ENCODE data around the gene PNKP. TPM values are rescaled to one million over a fixed set of nuclear protein-coding genes. Genes with fewer than 3 reads are reported as not detected.

The PNKP gene
- total and polyA plus RNA-seq, 5 donors = 38.6 to 144 (median 40.8) TPM

- Histone ChIP-seq H3K27me3 (ENCODE audit: control insufficient read depth, insufficient read depth) (no peaks in the 10 kb centered on the region), H3K4me1 (ENCODE audit: control insufficient read depth, insufficient read depth, low read length) (no peaks in the 10 kb centered on the region), H3K9me3 (ENCODE audit: control insufficient read depth, low read length) (no peaks in the 10 kb centered on the region), H3K4me3 (ENCODE audit: low read length) (no peak overlapping the region), H3K27ac (ENCODE audit: low read length) (no peak overlapping the region)
- DNase-seq (peak; percentile 83 to 91 (median 91)), ATAC-seq (peak; percentile 55 to 71)
- intact Hi-C loops (cut with DNase I) = no loop called here
- whole genome bisulfite sequencing = 22% methylated on average over 71 of the region's 71 CpGs
These were observed 22.4 kb upstream of the PNKP start for GRCh38 chr19:49889687-49890348.

GRCh38 chr19:49889038-49889686, 21.8 kb upstream of the PNKP start:
- DNase-seq (peak in 2 of 3 donors; percentile 61 to 68), ATAC-seq (no peak)
- H3K4me1 ChIP-seq (ENCODE audit: control insufficient read depth, insufficient read depth, low read length) = no peaks in the 10 kb centered on the region
- H3K4me3 ChIP-seq (ENCODE audit: low read length) = no peak overlapping the region
- no peak overlapping the region for H3K27ac ChIP-seq (ENCODE audit: low read length)
- 89% methylated on average over 23 of the region's 23 CpGs for WGBS
- no peaks in the 10 kb centered on the region for H3K27me3 ChIP-seq (ENCODE audit: control insufficient read depth, insufficient read depth)
- no peaks in the 10 kb centered on the region for H3K9me3 ChIP-seq (ENCODE audit: control insufficient read depth, low read length)
- intact Hi-C loops (cut with DNase I) = no loop called here

GRCh38 chr19:49888510-49888824, 21.1 kb upstream of the PNKP start:
- 90% methylated on average over 18 of the region's 18 CpGs for WGBS

GRCh38 chr19:49887665-49888509, 20.5 kb upstream of the PNKP start:
- H3K4me3 ChIP-seq (ENCODE audit: low read length) = no peak overlapping the region
- WGBS = 87% methylated on average over 54 of the region's 54 CpGs

More at GRCh38 chr19:49888510-49888824, 21.1 kb upstream of the PNKP start:
- no peak overlapping the region for H3K4me3 ChIP-seq (ENCODE audit: low read length)
- H3K9me3 ChIP-seq (ENCODE audit: control insufficient read depth, low read length) = no peaks in the 10 kb centered on the region
- no peaks in the 10 kb centered on the region for H3K4me1 ChIP-seq (ENCODE audit: control insufficient read depth, insufficient read depth, low read length)
- DNase-seq (peak in 2 of 3 donors; percentile 49 to 56), ATAC-seq (no peak)
- intact Hi-C loops (cut with DNase I) = no loop called here
- H3K27me3 ChIP-seq (ENCODE audit: control insufficient read depth, insufficient read depth) = no peaks in the 10 kb centered on the region
- H3K27ac ChIP-seq (ENCODE audit: low read length) = no peak overlapping the region

GRCh38 chr19:49887037-49887664, 19.8 kb upstream of the PNKP start:
- H3K9me3 ChIP-seq (ENCODE audit: control insufficient read depth, low read length) = no peaks in the 10 kb centered on the region
- ATAC-seq (no peak), DNase-seq (peak in 2 of 3 donors; percentile 38 to 70)
- H3K27ac ChIP-seq (ENCODE audit: low read length) = no peak overlapping the region
- no peaks in the 10 kb centered on the region for H3K4me1 ChIP-seq (ENCODE audit: control insufficient read depth, insufficient read depth, low read length)
- intact Hi-C loops (cut with DNase I) = no loop called here
- no peak overlapping the region for H3K4me3 ChIP-seq (ENCODE audit: low read length)
- 66% methylated on average over 23 of the region's 23 CpGs for WGBS
- no peaks in the 10 kb centered on the region for H3K27me3 ChIP-seq (ENCODE audit: control insufficient read depth, insufficient read depth)

More at GRCh38 chr19:49887665-49888509, 20.5 kb upstream of the PNKP start:
- no peak for ATAC-seq
- intact Hi-C loops (cut with DNase I) = no loop called here
- Histone ChIP-seq H3K4me1 (ENCODE audit: control insufficient read depth, insufficient read depth, low read length) (no peaks in the 10 kb centered on the region), H3K9me3 (ENCODE audit: control insufficient read depth, low read length) (no peaks in the 10 kb centered on the region), H3K27ac (ENCODE audit: low read length) (no peak overlapping the region), H3K27me3 (ENCODE audit: control insufficient read depth, insufficient read depth) (no peaks in the 10 kb centered on the region)
- peak in 2 of 3 donors; percentile 40 to 62 for DNase-seq

- H3K27ac ChIP-seq (ENCODE audit: low read length) = no peak overlapping the region
- intact Hi-C loops (cut with DNase I) = no loop called here
- no peak for ATAC-seq
- H3K27me3 ChIP-seq (ENCODE audit: control insufficient read depth, insufficient read depth) = no peaks in the 10 kb centered on the region
- DNase-seq = no peak
- H3K4me3 ChIP-seq (ENCODE audit: low read length) = no peak overlapping the region
- H3K4me1 ChIP-seq (ENCODE audit: control insufficient read depth, insufficient read depth, low read length) = no peaks in the 10 kb centered on the region
- no peaks in the 10 kb centered on the region for H3K9me3 ChIP-seq (ENCODE audit: control insufficient read depth, low read length)
- WGBS = 90% methylated on average over 3 of the region's 3 CpGs
These were observed 17.4 kb upstream of the PNKP start for GRCh38 chr19:49884760-49885159.

GRCh38 chr19:49884109-49884508, 16.7 kb upstream of the PNKP start:
- Histone ChIP-seq H3K27ac (ENCODE audit: low read length) (no peak overlapping the region), H3K27me3 (ENCODE audit: control insufficient read depth, insufficient read depth) (no peaks in the 10 kb centered on the region), H3K4me1 (ENCODE audit: control insufficient read depth, insufficient read depth, low read length) (no peaks in the 10 kb centered on the region), H3K9me3 (ENCODE audit: control insufficient read depth, low read length) (no peaks in the 10 kb centered on the region), H3K4me3 (ENCODE audit: low read length) (no peak overlapping the region)
- ATAC-seq (no peak), DNase-seq (peak in 2 of 3 donors; percentile 43 to 60)
- intact Hi-C loops (cut with DNase I) = no loop called here
- 94% methylated on average over 18 of the region's 18 CpGs for WGBS

- no peak for ATAC-seq
- no peaks in the 10 kb centered on the region for H3K27me3 ChIP-seq (ENCODE audit: control insufficient read depth, insufficient read depth)
- DNase-seq = no peak
- H3K9me3 ChIP-seq (ENCODE audit: control insufficient read depth, low read length) = no peaks in the 10 kb centered on the region
- no peak overlapping the region for H3K4me3 ChIP-seq (ENCODE audit: low read length)
- H3K4me1 ChIP-seq (ENCODE audit: control insufficient read depth, insufficient read depth, low read length) = no peaks in the 10 kb centered on the region
- WGBS = 99% methylated on average over 5 of the region's 5 CpGs
- no peak overlapping the region for H3K27ac ChIP-seq (ENCODE audit: low read length)
- intact Hi-C loops (cut with DNase I) = no loop called here
These were observed 15.7 kb upstream of the PNKP start for GRCh38 chr19:49883094-49883493.

- 98% methylated on average over 14 of the region's 14 CpGs for WGBS
- no peaks in the 10 kb centered on the region for H3K4me1 ChIP-seq (ENCODE audit: control insufficient read depth, insufficient read depth, low read length)
- H3K9me3 ChIP-seq (ENCODE audit: control insufficient read depth, low read length) = no peaks in the 10 kb centered on the region
- no peak overlapping the region for H3K4me3 ChIP-seq (ENCODE audit: low read length)
- ATAC-seq (no peak), DNase-seq (peak in 1 of 3 donors; percentile 39)
- H3K27me3 ChIP-seq (ENCODE audit: control insufficient read depth, insufficient read depth) = no peaks in the 10 kb centered on the region
- intact Hi-C loops (cut with DNase I) = no loop called here
- no peak overlapping the region for H3K27ac ChIP-seq (ENCODE audit: low read length)
These were observed 15.3 kb upstream of the PNKP start for GRCh38 chr19:49882643-49883042.

GRCh38 chr19:49881672-49882394, 14.5 kb upstream of the PNKP start:
- no peak overlapping the region for H3K4me3 ChIP-seq (ENCODE audit: low read length)
- H3K9me3 ChIP-seq (ENCODE audit: control insufficient read depth, low read length) = no peaks in the 10 kb centered on the region
- ATAC-seq (no peak), DNase-seq (peak in 1 of 3 donors; percentile 44)
- intact Hi-C loops (cut with DNase I) = no loop called here
- H3K27me3 ChIP-seq (ENCODE audit: control insufficient read depth, insufficient read depth) = no peaks in the 10 kb centered on the region
- H3K4me1 ChIP-seq (ENCODE audit: control insufficient read depth, insufficient read depth, low read length) = no peaks in the 10 kb centered on the region
- 83% methylated on average over 31 of the region's 31 CpGs for WGBS
- no peak overlapping the region for H3K27ac ChIP-seq (ENCODE audit: low read length)

Measured in right cardiac atrium (tissue), 5 donors.